Measurements from ENCODE around the gene CMIP.

CMIP gene

DNA sequence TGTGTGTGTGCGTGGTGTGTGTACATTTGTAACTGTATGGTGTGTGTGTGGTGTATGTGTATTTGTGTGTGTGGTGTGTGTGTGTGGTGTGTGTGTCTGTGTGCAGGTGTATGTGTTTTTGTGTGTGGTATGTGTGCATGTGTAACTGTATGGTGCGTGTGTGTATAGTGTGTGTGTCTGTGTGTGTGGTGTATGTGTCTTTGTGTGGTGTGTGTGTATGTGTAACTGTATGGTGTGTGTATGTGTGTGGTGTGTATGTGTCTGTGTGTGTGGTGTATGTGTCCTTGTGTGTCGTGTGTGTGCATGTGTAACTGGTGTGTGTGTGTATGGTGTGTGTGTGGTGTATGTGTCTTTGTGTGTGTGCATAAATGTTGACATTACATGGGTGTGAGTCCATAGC, 170.8 kb downstream of the CMIP start:
- DNase-seq (ENCODE audit: extremely low read depth in 1 of 2, low read depth in 1 of 2), result no peak

DNA sequence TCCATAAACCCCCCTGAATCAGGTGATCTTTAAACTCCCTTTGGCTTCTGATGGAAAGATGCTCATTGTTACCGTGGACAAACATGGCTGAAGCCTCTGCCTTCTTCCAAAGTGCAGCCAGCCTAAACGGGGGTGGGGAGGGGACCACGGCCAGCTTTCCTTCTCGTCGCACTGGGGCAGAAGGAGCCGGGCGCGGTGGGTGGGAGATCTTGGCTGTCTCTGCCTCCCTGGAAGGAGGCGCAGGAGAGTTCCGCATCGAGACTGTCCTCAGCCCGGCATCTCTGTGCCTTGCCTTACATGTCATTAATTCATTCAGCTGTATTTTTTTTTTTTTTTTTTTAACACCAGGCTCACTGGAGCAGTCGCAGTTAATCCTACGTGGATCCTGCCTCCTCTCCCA, 171.2 kb downstream of the CMIP start:
- DNase-seq (ENCODE audit: extremely low read depth in 1 of 2, low read depth in 1 of 2), result no peak

DNA sequence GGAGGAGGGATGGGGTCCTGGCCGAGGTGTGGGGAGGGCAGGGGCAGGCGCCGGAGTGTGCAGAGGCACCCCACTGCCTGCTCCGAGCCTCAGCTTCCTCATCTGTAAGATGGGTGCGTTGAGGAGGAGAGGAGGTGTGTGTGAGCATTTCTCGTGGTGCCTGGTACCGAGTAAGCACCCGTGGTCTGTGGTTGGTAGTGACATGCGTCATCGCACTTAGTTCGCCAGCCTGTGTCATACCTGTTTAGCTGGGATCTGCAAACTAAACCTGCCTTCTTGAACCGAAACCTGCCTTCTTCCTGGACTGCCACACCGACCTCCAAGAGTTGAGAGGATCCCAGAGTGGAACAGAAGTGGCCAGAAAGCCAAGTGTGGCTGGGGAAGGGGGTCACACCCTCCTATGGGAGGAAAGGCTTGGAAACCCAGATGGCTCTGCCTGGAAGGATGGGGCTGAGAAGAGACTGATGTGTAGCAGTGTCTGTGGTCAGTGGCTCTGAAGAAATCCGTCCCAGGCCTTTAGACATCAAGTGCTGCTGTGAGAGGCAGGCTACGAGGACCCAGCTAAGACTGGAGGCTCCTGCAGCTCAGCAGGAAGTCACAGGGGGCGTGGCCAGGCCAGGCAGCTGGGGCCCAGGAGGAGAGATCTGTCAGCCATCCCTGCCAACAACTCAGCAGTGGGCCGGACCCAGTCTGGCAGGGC, 171.9 kb downstream of the CMIP start:
- DNase-seq (ENCODE audit: extremely low read depth in 1 of 2, low read depth in 1 of 2), result peak; percentile 54 to 56

DNA sequence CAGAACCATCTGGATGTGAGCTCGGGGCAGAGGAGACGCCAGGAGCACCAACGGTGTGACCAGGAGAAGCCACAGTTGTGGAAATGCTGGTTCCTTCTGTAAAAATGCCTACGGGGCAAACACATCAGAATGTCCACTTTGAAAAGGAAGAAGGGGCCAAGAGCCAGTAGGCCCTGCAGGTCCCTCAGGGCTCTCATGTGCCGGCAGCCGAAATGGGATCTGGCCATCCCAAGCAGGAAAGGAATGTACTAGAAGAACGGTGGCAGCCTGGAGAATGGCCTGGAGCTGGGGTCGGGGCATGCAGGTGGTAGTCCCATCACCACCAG, 172.4 kb downstream of the CMIP start:
- DNase-seq (ENCODE audit: extremely low read depth in 1 of 2, low read depth in 1 of 2), result no peak

DNA sequence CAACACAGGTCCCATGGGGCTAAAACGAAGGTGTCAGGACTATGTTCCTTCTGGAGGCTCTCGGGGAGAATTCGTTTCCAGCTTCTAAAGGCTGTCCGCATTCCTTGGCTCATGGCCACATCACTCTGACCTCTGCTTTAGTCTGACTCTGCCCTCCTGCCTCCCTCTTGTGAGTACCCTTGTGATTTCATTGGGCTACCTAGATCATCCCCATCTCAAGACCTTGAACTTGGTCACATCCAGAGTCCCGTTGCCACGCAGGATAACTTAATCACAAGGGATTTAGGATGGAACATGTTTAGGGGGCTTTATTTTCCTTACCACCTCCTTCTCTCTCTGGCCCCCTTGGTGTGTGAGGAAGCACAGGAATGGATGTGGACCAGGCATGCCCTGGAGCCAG, 173.6 kb downstream of the CMIP start:
- no peak for DNase-seq (ENCODE audit: extremely low read depth in 1 of 2, low read depth in 1 of 2)

DNA sequence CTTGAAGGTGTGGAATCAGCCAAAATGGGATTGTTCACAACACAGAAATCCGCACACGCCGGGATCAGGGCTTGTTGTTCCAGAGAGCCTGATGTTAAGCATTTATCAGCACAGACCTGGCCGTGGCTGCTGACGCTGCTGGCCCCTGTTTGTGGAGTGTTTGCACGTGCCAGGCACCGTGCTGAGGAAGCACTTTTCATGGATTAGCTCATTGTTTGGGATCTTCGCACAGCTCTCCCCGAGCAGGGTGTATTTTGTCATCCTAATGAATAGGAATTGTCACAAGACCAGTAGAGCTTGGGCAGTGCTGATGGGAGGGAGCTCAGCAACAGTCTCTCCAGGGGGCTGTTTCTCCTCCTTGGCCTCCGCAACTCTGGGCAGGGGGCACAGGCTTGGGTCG, 174.1 kb downstream of the CMIP start:
- DNase-seq (ENCODE audit: extremely low read depth in 1 of 2, low read depth in 1 of 2), result no peak

DNA sequence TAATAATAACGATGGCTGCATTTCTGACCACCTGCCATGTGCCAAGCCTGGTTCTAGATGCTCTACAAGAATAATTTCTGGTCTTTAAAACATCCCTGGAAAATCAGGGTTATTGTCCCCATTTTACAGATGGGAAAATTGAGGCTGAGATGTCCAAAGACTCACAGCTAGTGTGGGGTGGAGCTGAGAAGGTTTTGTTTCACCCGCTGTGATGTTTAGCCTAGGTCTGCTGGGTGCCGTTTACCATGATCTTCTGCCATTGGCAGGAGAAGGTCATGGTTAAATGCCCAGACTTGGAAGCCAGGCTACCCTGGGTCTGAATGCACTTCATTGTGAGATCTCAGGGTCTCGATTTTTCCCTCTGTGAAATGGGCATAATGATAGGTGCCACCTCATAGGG, 175.4 kb downstream of the CMIP start:
- DNase-seq (ENCODE audit: extremely low read depth in 1 of 2, low read depth in 1 of 2), result no peak

DNA sequence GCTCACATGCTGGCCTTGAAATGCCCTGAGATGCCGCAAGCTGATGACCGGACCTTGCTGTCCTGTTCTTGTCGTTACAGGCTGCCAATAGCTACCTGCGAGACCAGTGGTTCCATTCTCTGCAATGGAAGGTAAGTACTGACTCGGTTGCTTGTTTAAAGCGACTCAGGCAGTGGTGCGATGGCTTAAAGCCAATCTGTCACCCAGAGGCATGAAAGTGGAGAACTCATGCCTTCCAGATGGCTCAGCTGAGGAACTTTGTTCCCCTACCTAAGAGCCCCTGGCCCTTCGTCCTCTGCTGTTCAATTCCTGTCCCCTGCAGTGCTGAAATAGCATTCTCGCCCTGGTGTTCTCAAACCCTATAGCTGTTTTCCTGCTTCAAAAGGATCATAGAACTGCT, 176.2 kb downstream of the CMIP start:
- no peak for DNase-seq (ENCODE audit: extremely low read depth in 1 of 2, low read depth in 1 of 2)

DNA sequence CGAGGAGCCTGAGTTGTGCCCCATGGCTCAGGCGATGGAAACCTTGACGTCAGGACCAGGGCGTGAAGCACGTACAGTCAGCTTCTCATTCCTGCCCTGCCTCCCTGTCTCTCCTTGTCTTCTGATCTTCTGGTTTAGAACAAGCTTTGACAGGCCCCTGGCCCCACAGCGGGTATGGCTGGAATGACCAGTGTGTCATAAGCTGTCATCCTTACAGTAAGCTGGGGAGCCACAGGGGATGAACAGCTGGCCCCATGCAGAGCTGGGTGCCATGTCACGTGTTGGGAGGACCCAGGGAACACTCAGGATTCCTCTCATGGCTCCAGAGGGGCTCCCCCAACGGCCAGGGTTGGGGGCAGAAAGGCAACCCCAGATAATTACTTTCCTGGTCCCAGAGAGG, 176.9 kb downstream of the CMIP start:
- no peak for DNase-seq (ENCODE audit: extremely low read depth in 1 of 2, low read depth in 1 of 2)

DNA sequence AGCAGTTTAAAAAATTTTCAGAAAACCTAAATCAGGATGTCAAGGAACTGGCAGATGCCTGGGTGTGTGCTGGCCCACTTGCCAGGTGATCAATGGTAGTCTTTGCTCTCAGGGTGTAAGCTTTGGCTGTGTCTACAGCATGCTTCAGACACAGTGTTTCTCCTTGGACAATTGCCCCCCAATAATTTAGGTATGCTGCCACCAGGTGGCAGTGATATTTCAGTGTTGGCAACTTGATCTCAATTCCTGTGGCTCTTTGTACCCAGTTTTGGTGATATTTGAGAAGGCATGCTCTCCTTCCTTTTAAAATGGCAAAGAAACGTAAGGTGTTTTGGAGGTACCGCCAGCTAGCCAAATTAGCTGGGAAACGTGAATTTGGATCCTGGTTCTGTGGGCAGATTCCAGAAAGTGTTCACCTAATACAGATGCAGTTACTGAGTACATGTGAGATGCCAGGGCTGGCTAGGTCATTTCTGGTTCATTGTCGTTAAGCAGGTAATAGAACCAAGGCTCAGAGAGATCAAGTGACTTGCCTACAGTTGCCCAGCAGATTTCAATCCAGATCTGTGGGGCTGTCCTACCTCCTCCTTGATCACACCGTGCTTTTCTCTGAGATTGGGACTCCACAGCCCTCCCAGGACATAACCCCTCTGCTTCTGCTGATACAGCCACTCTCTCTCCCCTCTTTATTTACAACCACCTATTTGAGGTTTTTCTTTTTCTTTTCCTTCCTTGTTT, 178.9 kb downstream of the CMIP start:
- DNase-seq (ENCODE audit: extremely low read depth in 1 of 2, low read depth in 1 of 2), result peak in 1 of 2 donors; percentile 39

DNA sequence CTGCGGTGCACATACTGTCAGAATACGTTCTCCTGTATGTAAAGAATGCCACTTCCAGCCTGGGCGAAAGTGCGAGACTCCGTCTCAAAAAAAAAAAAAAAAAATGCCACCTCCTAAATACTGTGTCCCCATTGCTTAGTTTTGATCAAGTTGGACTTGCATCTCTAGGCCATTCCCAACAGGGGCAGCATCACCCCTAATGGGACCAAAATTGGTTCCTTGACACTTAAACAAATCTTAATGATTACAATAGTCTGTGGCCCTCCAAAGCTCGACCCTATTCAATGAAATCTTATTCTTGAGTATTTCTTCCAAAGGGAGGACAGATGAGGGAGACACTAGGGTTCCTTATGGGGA, 179.8 kb downstream of the CMIP start:
- DNase-seq (ENCODE audit: extremely low read depth in 1 of 2, low read depth in 1 of 2), result no peak

DNA sequence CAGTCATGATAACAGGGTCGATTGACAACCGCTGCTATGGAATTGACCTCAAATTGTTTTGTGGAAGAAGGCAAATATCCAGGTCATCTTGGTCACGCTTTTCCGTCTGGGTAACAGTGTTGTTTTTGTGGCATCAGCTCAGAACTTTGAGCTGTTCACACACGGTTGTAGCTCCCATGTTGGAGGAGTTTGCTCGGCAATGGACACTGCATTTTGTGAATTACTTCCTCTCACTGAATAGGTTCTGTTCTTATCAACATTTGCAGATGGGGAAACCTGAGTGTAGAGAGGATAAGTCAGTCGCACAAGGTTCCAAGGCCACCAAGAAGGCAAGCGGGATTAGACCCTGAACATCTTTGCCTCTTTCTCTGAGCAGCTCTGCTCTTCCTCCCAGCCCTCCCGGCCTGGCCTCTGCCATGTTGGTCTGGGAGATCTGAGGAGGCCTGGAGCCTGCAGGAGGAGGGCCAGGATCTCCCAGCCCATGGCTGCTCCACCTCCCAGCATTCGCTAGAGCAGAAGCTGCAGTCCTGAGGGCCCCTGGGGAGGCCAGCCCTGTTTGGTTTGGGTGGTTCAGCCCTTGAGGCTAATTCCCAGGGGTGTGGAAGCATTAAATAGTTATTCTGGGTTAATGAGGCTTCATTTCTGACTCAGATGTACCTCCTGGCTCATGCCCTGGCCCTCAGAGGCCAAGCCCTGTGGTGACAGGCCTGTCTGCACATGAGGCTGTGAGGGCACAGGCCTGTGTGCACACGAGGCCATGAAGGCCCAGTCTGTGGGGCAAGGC, 180.3 kb downstream of the CMIP start:
- DNase-seq (ENCODE audit: extremely low read depth in 1 of 2, low read depth in 1 of 2), result no peak

DNA sequence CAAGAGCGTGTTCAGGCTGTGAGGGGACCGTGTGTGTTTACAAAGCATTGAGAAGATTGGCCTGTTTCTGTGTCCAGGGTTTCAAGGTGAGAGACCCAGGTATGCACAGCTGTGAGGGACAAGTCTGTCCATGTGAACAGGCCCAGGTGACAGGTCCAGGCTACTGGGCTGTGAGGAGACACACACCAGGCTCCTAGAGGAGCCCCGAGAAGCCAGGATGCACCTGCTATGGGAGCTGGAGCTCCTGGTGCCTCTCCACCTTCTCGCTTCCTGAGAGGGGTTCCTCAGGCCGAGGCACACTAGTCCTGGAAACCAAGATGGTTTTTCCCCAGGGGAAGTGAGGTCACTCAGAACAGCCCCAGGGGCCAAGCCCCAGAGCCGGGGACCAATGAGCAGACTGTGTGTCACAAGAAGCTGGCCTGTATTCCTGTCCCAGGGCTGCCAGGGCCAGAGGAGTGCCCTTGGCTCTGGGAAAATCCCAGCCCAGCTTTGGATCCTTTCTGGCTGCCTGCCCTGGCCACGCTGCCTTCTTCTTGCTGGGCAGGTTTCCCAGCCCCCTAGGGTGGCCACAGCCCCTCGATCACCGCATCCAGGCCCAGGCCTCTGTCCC, 181.0 kb downstream of the CMIP start:
- DNase-seq (ENCODE audit: extremely low read depth in 1 of 2, low read depth in 1 of 2), result no peak

DNA sequence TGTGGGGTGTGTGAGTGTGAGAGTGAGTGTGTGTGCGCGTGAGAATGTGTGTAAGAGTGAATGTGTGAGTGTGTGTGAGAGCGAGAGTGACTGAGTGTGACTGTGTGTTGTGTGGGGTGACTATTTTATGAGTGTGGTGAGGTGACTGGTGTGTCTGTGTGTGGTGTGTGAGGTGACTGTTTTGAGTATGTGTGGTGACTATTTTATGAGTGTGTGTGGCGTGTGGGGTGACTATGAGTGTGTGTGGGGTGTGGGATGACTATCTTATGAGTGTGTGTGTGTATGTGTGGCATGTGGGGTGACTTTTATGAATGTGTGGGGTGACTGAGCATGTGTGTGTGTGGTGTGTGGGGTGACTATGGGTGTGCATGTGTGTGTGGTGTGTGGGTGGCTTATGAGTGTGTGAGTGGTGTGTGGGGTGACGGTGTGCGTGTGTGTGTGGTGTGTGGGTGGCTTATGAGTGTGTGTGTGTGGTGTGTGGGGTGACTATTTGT, 181.6 kb downstream of the CMIP start:
- DNase-seq (ENCODE audit: extremely low read depth in 1 of 2, low read depth in 1 of 2), result no peak

DNA sequence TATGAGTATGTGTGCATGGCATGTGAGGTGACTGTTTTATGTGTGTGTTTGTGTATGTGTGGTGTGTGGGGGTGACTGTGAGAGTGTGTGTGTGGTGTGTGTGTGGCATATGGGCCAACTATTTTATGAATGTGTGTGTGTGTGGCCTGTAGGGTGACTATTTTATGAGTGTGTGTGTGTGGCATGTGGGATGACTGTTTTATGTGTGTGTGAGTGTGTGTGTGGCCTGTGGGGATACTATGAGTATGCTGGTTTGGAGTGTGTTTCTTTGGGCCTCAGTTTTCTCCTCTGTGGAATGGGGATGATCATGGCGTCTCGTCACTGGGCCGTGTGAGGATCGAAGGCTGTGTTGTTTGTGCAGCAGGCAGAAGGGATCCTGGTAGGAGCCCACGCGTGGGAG, 182.4 kb downstream of the CMIP start:
- DNase-seq (ENCODE audit: extremely low read depth in 1 of 2, low read depth in 1 of 2), result no peak

DNA sequence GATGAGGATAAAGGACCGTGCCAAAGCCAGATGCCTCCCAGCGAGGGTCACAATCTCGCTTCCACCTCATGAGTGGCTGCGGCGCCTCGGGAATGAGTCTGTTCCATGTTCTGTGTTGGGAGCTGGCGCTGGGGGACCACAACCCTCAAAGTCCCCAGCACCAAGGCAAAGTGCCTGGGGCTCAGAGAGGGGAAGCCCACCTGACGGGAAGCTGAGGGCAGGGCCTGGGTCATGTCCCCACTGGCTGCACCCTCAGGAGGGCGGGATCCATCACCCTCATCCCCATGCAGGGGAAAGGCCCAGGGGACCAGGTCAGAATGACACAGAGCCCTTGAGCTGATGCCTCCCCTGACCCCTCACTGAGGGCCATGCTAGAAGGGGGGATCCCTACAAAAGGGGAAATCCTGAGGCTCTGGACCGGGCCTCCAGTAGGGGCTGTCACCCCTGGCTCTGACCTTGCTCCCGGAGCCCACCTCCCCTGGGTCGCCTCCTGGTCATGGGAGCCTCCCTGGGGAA, 183.2 kb downstream of the CMIP start:
- DNase-seq (ENCODE audit: extremely low read depth in 1 of 2, low read depth in 1 of 2), result no peak

DNA sequence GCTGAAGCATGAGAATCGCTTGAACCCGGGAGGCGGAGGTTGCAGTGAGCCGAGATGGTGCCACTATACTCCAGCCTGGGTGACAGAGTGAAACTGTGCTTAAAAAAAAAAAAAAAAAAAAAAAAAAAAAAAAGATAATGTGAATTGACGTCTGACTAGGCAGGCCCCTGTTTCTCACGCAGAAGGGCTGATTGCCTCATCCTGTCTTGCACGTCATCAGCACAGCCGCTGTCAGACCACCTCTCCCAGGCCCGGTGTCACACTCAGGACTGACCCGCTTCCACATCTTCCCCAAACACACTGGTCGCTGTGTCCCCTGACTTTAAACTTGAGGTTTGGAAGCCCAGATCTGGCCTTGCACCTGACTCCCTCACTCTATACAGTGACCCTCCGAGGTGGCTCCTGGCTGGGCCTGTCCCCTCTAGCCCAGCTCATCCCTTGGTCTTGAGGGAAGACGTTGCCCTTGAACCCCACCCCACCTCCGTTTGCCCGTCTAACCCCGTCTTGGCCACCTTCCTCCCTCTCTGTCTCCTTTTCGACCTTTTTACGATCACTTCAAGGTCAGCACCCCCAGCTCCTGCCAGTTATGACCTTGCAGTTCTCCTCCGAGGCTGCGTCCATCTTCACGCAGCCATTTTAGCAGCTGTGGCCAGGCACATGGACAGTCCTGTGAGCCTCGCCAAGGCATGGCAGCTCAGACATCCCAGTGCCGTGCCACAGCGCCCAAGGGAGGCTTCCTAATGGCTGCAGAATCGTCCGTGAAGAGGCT, 184.6 kb downstream of the CMIP start:
- no peak for DNase-seq (ENCODE audit: extremely low read depth in 1 of 2, low read depth in 1 of 2)

DNA sequence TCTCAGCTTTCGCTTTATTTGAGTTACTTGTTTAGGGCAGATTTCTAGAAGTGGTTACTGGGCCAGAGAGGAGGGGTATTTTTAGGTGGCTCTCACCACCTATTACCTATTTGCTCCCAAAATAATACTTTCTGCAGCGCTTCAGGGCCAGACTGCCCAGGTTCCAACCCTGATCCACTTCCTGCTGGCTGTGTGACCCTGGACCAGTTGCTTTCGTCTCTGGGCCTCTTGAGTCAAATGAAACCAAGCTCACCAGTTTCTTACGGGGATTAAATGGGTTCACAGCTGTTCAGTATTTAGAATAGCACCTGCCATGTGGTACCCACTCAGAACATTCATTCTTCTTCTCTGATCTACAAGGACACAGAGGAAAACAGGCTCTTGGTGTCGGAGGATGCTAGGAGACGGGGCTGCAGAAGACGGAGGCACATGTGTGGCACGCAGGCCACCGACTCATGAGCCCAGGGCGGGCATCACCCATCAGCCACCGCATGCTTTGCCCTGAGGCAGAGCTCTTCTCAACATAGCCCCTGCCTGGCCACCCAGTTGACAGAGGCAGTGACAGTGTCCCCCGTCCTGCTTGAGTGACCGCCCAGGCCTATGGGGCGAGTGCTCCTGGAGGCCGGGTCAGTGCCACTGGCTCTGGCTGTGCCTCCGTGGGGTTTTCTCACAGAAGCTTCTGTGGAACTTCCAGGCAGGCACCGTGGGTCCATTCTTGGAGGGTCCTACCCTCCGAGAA, 185.5 kb downstream of the CMIP start:
- DNase-seq (ENCODE audit: extremely low read depth in 1 of 2, low read depth in 1 of 2), result no peak

DNA sequence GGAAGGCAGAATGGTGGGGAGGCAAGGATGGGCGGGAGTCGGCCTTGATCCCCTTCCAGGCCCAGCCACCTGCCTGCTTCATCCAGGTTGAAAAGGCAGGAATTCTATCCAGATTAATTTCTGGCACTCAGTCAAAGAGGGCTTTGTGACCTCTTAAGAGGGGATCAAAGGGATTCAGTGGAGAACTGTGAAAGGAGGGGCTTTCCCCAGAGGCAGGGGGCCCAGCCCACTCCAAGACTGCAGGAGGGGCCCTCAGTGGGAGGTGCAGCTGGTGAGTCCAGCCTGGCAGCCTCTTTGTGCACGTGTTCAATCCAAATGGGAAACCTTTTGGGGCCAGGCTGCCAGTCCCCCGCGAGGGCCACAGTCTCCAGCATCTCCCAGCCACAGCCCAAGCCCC, 186.0 kb downstream of the CMIP start:
- no peak for DNase-seq (ENCODE audit: extremely low read depth in 1 of 2, low read depth in 1 of 2)
